ENCODE results near the gene XRCC6.

The XRCC6 gene

DNA sequence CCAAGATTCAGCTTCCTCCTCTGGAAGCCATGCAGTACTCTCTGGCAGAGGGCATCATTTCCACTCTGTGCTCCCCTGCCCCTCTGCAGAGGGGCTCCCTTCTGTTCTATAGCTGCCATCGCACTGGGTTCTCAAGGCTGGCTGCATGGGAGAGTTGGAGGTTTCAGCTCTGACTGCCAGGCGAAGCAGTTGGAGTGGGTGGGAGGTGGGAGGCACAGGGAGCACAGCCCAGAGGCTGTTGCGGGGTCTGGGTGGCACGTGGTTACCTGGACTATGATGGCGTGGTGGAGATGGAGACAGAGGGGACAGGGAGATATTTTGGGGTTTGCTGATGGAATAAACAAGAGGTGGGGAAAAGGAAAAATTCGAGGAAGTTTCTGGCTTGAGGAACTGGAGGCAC, 36.2 kb upstream of the XRCC6 start:
- no peak for TF ChIP-seq POLR2AphosphoS5 (IDR thresholded peaks at IDR 0.05; ENCODE audit: low read depth, low read length)
- no peak for TF ChIP-seq SIN3A (IDR thresholded peaks at IDR 0.05; ENCODE audit: borderline replicate concordance, insufficient read depth, low read length)
- TF ChIP-seq TAF1 (IDR thresholded peaks at IDR 0.05; ENCODE audit: borderline replicate concordance, insufficient read depth, low read length): no peak
- no peak for TF ChIP-seq FOXP2 (optimal IDR thresholded peaks at IDR 0.05; ENCODE audit: borderline replicate concordance, extremely low read depth, extremely low read length, insufficient read depth)
- TF ChIP-seq, protein P1, sequence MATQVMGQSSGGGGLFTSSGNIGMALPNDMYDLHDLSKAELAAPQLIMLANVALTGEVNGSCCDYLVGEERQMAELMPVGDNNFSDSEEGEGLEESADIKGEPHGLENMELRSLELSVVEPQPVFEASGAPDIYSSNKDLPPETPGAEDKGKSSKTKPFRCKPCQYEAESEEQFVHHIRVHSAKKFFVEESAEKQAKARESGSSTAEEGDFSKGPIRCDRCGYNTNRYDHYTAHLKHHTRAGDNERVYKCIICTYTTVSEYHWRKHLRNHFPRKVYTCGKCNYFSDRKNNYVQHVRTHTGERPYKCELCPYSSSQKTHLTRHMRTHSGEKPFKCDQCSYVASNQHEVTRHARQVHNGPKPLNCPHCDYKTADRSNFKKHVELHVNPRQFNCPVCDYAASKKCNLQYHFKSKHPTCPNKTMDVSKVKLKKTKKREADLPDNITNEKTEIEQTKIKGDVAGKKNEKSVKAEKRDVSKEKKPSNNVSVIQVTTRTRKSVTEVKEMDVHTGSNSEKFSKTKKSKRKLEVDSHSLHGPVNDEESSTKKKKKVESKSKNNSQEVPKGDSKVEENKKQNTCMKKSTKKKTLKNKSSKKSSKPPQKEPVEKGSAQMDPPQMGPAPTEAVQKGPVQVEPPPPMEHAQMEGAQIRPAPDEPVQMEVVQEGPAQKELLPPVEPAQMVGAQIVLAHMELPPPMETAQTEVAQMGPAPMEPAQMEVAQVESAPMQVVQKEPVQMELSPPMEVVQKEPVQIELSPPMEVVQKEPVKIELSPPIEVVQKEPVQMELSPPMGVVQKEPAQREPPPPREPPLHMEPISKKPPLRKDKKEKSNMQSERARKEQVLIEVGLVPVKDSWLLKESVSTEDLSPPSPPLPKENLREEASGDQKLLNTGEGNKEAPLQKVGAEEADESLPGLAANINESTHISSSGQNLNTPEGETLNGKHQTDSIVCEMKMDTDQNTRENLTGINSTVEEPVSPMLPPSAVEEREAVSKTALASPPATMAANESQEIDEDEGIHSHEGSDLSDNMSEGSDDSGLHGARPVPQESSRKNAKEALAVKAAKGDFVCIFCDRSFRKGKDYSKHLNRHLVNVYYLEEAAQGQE (IDR thresholded peaks at IDR 0.05; ENCODE audit: insufficient read depth in 1 of 2, low read depth in 2 of 2, low read length in 2 of 2): no peak

DNA sequence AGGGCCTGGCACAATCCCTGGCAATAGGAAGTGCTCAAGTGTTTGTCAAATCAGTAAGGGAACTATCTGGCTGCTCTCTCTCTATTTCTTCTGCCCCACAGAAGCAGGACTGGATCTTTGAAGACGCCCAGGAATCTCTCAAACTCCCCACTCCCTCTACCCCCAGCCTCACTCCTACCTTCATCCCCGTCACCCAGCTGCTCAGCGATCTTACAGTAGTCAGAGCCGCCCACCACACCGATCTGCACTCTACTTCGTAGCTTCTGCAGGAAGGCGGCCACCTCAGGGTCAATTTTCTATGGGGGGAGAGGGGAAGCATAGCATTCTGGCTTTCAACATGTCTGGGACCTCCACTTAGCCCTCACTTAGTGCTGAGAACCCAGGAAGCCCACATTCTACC, 35.2 kb upstream of the XRCC6 start:
- TF ChIP-seq POLR2AphosphoS5 (IDR thresholded peaks at IDR 0.05; ENCODE audit: low read depth, low read length) (no peak), TAF1 (IDR thresholded peaks at IDR 0.05; ENCODE audit: borderline replicate concordance, insufficient read depth, low read length) (no peak), FOXP2 (optimal IDR thresholded peaks at IDR 0.05; ENCODE audit: borderline replicate concordance, extremely low read depth, extremely low read length, insufficient read depth) (no peak), SIN3A (IDR thresholded peaks at IDR 0.05; ENCODE audit: borderline replicate concordance, insufficient read depth, low read length) (no peak)
- TF ChIP-seq, protein P1 (IDR thresholded peaks at IDR 0.05; ENCODE audit: insufficient read depth in 1 of 2, low read depth in 2 of 2, low read length in 2 of 2): no peak

DNA sequence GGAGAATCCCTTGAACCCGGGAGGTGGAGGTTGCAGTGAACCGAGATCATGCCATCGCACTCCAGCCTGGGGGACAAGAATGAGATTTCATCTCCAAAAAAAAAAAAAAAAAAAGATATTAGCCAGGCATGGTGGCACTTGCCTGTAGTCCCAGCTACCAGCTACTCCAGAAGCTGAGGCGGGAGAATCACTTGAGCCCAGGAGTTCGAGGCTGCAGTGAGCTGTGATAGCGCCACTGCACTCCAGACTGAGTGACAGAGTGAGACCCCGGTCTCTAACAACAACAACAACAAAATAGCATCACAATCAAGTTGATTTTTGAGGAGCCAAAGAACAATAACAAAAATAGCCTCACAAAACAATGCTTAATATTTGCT, 33.8 kb upstream of the XRCC6 start:
- TF ChIP-seq FOXP2 (optimal IDR thresholded peaks at IDR 0.05; ENCODE audit: borderline replicate concordance, extremely low read depth, extremely low read length, insufficient read depth) (no peak), TAF1 (IDR thresholded peaks at IDR 0.05; ENCODE audit: borderline replicate concordance, insufficient read depth, low read length) (no peak)

DNA sequence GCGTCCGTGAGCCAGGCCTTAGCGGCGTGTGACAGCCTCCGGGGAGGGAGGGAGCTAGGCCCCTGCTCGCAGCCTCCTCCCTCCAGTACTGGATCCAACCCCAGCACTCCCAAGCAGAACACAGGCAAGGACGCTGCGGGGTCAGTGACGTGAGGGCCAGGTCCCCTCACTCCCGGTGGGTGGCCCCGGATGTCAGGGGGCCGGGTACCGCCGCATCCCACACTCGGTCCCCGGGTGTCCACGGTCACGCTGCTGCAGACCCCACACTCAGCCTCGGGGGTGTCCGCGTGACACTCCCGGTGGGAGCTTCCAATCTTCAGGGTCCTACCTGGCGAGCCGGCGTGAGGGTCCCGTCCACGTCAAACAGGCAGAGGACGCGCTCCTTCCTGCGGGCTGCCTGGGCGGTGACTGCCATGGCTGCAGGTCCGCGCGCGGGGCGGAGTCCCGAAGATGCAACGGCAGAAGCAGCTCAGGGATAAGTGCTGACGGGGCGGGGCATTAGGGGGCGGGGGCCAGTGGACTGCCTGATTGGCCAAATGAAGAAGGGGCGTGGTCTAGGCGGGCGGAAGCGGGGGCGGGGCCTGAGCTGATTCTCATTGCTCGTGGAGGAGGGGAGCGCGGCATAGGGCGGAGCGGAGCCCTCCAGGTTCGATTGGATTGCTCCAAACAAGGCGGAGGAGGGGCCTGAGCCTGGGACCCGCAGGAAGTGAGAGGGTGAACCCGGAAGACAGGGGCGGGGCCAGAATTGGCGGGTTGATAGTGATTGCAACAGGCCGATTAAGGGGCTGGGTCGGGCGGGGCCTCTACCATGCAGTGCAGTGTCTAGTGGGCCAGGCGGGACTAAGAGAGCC, 31.5 kb upstream of the XRCC6 start, which contains the start of gene PMM1:
Gene PMM1 (minus strand): TSS at position 450 of the 851 bp plus-strand sequence. CDS start 35 bp downstream, at position 415.
- TF ChIP-seq FOXP2 (optimal IDR thresholded peaks at IDR 0.05; ENCODE audit: borderline replicate concordance, extremely low read depth, extremely low read length, insufficient read depth): peak; percentile 90
- TF ChIP-seq TAF1 (IDR thresholded peaks at IDR 0.05; ENCODE audit: borderline replicate concordance, insufficient read depth, low read length): 0 out of 2 replicates have a peak, but pooled peaks have one; percentile 53
- TF ChIP-seq POLR2AphosphoS5 (IDR thresholded peaks at IDR 0.05; ENCODE audit: low read depth, low read length): peak; percentile 77; the same call in 1 of the 2 replicates
- TF ChIP-seq SIN3A (IDR thresholded peaks at IDR 0.05; ENCODE audit: borderline replicate concordance, insufficient read depth, low read length): 0 out of 2 replicates have a peak, but pooled peaks have one; percentile 39
- TF ChIP-seq, protein P1 (IDR thresholded peaks at IDR 0.05; ENCODE audit: insufficient read depth in 1 of 2, low read depth in 2 of 2, low read length in 2 of 2): no peak

DNA sequence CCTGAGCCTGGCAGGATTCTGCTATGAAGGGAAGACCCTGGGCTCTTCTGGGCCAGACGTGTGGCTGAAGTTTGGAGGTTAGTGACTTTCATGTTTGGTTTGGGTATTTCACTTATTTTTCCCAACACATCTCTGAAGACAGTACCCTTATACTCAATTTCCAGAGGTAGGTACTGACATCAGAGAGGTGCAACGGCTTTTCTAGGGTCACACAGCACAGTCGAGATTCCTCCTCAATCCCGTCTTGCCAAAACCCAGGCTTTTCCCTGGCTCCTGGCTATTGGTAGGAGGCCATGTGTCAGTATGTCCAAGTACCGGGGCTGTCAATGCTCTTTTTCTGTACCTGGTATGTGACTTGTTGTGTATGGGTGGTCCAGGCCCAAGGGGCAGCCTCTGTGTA, 25.4 kb upstream of the XRCC6 start:
- no peak for TF ChIP-seq SIN3A (IDR thresholded peaks at IDR 0.05; ENCODE audit: borderline replicate concordance, insufficient read depth, low read length)
- TF ChIP-seq, protein P1 (IDR thresholded peaks at IDR 0.05; ENCODE audit: insufficient read depth in 1 of 2, low read depth in 2 of 2, low read length in 2 of 2): no peak

Data from PFSK-1 (cell line).